ENCODE measurements around the gene WTAP. TPM values are rescaled to one million over a fixed set of nuclear protein-coding genes. Genes with fewer than 3 reads are reported as not detected.
"Not testable (repeated sequence)": the region's sequence is repeated elsewhere in the genome, so short reads cannot be mapped to it uniquely, and the experiment has no call there.

The WTAP gene
- total RNA-seq, 4 donors from 2014 or later, result 65.0 to 105 (median 88.5) TPM

GRCh38 chr6:159695984-159696383, 31.3 kb upstream of the WTAP start:
- TF ChIP-seq CTCF (IDR thresholded peaks at IDR 0.05), result no peak
- no peak for TF ChIP-seq POLR2A (IDR thresholded peaks at IDR 0.05)
- Histone ChIP-seq H3K27me3 (no peaks in the 10 kb centered on the region), H3K9me3 (no peaks in the 10 kb centered on the region), H3K27ac (no peak overlapping the region), H3K4me1 (peaks cover 0 to 20% (median 5%) of the 10 kb centered on the region in 4 donors), H3K4me3 (no peak overlapping the region), H3K36me3 (no peaks in the 10 kb centered on the region)
- no peak for DNase-seq

- Histone ChIP-seq H3K9me3 (peaks cover 0 to 4% (median 0%) of the 10 kb centered on the region in 4 donors), H3K27me3 (no peaks in the 10 kb centered on the region), H3K36me3 (no peaks in the 10 kb centered on the region), H3K4me1 (peaks cover 0 to 8% (median 4%) of the 10 kb centered on the region in 4 donors), H3K27ac (peak overlapping the region; percentile 13 to 52 (median 46)), H3K4me3 (no peak overlapping the region)
- TF ChIP-seq POLR2A (IDR thresholded peaks at IDR 0.05), result no peak
- TF ChIP-seq CTCF (IDR thresholded peaks at IDR 0.05), result no peak
- DNase-seq, result no peak
These were observed 26.3 kb upstream of the WTAP start for GRCh38 chr6:159700970-159701369.

GRCh38 chr6:159701413-159701999, 25.8 kb upstream of the WTAP start:
- peak overlapping the region; percentile 13 to 60 (median 52) for H3K27ac ChIP-seq
- TF ChIP-seq CTCF (IDR thresholded peaks at IDR 0.05), result no peak
- DNase-seq, result no peak
- H3K4me3 ChIP-seq, result no peak overlapping the region
- H3K27me3 ChIP-seq, result no peaks in the 10 kb centered on the region
- H3K9me3 ChIP-seq, result peaks cover 0 to 4% (median 0%) of the 10 kb centered on the region in 4 donors
- peaks cover 0 to 8% (median 4%) of the 10 kb centered on the region in 4 donors for H3K4me1 ChIP-seq
- no peaks in the 10 kb centered on the region for H3K36me3 ChIP-seq

DNA sequence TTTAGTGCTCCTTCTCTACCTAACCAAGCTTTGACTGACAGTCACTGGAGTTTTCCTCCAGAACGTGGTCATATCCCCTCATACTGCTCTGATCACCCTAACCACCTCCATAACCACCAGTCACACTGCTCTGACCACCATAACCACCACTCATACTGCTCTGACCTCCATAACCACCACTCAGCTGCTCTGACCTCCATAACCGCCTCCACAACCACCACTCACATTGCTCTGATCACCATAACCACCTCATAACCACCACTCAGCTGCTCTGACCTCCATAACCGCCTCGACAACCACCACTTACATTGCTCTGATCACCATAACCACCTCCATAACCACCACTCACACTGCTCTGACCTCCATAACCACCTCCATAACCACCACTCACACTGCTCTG, 16.7 kb upstream of the WTAP start:
- DNase-seq, H3K4me1 ChIP-seq, H3K27ac ChIP-seq, H3K4me3 ChIP-seq, H3K27me3 ChIP-seq, H3K36me3 ChIP-seq, H3K9me3 ChIP-seq: not testable (repeated sequence)

DNA sequence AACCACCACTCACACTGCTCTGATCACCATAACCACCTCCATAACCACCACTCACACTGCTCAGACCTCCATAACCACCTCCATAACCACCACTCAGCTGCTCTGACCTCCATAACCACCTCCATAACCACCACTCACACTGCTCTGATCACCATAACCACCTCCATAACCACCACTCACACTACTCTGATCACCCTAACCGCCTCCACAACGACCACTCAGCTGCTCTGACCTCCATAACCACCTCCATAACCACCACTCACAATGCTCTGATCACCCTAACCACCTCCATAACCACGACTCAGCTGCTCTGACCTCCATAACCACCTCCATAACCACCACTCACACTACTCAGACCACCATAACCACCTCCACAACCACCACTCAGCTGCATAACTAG, 14.9 kb upstream of the WTAP start:
- H3K4me1 ChIP-seq, result peaks cover 0 to 14% (median 0%) of the 10 kb centered on the region in 4 donors
- not testable (repeated sequence) for DNase-seq, H3K4me3 ChIP-seq, H3K36me3 ChIP-seq, H3K27ac ChIP-seq, H3K9me3 ChIP-seq, H3K27me3 ChIP-seq

DNA sequence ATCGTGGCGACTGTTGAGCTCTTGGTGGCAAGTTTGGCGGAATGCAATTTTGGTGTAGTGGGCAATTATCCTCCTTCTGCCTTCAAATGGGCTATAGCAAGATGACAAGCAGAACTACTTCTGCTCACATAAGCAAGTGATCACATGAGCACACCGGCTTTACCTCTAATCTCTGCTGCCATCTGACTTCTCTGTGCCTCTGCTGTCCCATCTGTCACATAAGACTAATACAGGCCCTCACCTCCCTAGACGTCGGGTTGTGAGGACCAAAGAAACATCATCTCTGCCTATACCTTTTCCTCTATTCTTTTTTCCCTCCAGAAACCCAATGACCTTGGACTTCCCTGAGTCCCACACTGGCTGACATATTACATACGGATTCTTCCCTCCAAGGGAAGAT, 13.3 kb upstream of the WTAP start:
- no peak for TF ChIP-seq POLR2A (IDR thresholded peaks at IDR 0.05)
- no peak for TF ChIP-seq CTCF (IDR thresholded peaks at IDR 0.05)
- H3K27ac ChIP-seq, result no peak overlapping the region
- no peaks in the 10 kb centered on the region for H3K27me3 ChIP-seq
- H3K9me3 ChIP-seq, result no peaks in the 10 kb centered on the region
- no peak for DNase-seq
- H3K4me1 ChIP-seq, result peaks cover 0 to 14% (median 0%) of the 10 kb centered on the region in 4 donors
- H3K36me3 ChIP-seq, result no peaks in the 10 kb centered on the region
- no peak overlapping the region for H3K4me3 ChIP-seq

DNA sequence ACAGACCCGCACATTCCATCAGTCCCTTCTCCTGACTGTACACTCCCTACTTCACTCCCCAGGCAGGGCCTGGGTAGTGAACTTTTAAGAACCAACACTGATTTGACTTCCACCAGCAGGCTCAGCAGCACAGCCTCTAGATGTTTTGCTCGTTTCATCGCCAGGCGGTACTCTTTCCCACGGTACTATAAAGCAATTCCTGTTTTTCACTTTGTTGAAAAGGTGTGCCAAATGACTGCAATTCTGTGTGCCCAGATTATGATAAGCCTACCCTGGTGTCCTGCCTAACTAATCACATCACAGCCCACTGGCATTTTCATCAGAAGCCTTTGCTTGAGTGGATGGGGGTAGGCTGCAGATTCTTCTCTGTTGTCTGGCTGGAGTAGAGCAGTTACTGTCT, 12.9 kb upstream of the WTAP start:
- no peak overlapping the region for H3K4me3 ChIP-seq
- H3K36me3 ChIP-seq, result no peaks in the 10 kb centered on the region
- TF ChIP-seq POLR2A (IDR thresholded peaks at IDR 0.05) (no peak), CTCF (IDR thresholded peaks at IDR 0.05) (no peak)
- no peaks in the 10 kb centered on the region for H3K9me3 ChIP-seq
- DNase-seq, result no peak
- H3K27me3 ChIP-seq, result no peaks in the 10 kb centered on the region
- peak overlapping the region in 1 of 4 donors; percentile 33 for H3K27ac ChIP-seq
- H3K4me1 ChIP-seq, result peaks cover 0 to 14% (median 0%) of the 10 kb centered on the region in 4 donors

Measured in Peyer's patch (tissue), 4 donors.